Stimulated activated CD4-positive, alpha-beta T cell treated with anti-CD3 and anti-CD28 coated beads, Interleukin-4, amount 100 ng/mL, for 1 hour (primary cell): ENCODE measurements around the gene MYO3B.

ENCODE experiments used
- DNase-seq: peaks from one replicate; pipeline ENCODE4 v3.0.0-alpha.2; 2020

The MYO3B gene

GRCh38 chr2:170310876-170311502 is 133.0 kb downstream of the MYO3B start:
- DNase-seq, result no peak

GRCh38 chr2:170313347-170313991 is 135.5 kb downstream of the MYO3B start:
- no peak for DNase-seq

- no peak for DNase-seq
Observed at GRCh38 chr2:170313992-170314348, 136.0 kb downstream of the MYO3B start.

GRCh38 chr2:170314744-170315447 is 136.9 kb downstream of the MYO3B start:
- no peak for DNase-seq

GRCh38 chr2:170320948-170321347 is 143.0 kb downstream of the MYO3B start:
- DNase-seq, result no peak

GRCh38 chr2:170321526-170321925 is 143.6 kb downstream of the MYO3B start:
- no peak for DNase-seq

GRCh38 chr2:170322140-170322766 is 144.3 kb downstream of the MYO3B start:
- no peak for DNase-seq

GRCh38 chr2:170323743-170324142 is 145.8 kb downstream of the MYO3B start:
- DNase-seq, result no peak

- DNase-seq, result peak; percentile 3
Observed at GRCh38 chr2:170324640-170325046, 146.7 kb downstream of the MYO3B start.

- no peak for DNase-seq
Observed at GRCh38 chr2:170330881-170331280, 152.9 kb downstream of the MYO3B start.

- no peak for DNase-seq
Observed at GRCh38 chr2:170332676-170333402, 154.9 kb downstream of the MYO3B start.

- DNase-seq, result no peak
Observed at GRCh38 chr2:170335351-170335750, 157.4 kb downstream of the MYO3B start.

- no peak for DNase-seq
Observed at GRCh38 chr2:170336408-170336807, 158.5 kb downstream of the MYO3B start.

- DNase-seq, result no peak
Observed at GRCh38 chr2:170336916-170337315, 159.0 kb downstream of the MYO3B start.

GRCh38 chr2:170339322-170339721 is 161.4 kb downstream of the MYO3B start:
- DNase-seq, result no peak

GRCh38 chr2:170339750-170340692 is 162.1 kb downstream of the MYO3B start:
- no peak for DNase-seq

GRCh38 chr2:170340693-170341068 is 162.7 kb downstream of the MYO3B start:
- no peak for DNase-seq

GRCh38 chr2:170341684-170342623 is 164.0 kb downstream of the MYO3B start:
- no peak for DNase-seq

GRCh38 chr2:170344663-170345346 is 166.9 kb downstream of the MYO3B start:
- no peak for DNase-seq

GRCh38 chr2:170345607-170346006 is 167.7 kb downstream of the MYO3B start:
- DNase-seq, result no peak
